Ascending aorta (tissue), 2 donors: ENCODE results near the gene COMMD2. TPM values are rescaled to one million over a fixed set of nuclear protein-coding genes. Genes with fewer than 3 reads are reported as not detected.
A peak's percentile ranks its signal among the peaks of the same experiment; 100 is the strongest.

Experiments
- DNase-seq, 2 donors: peaks; one replicate each; pipeline ENCODE4 v3.0.0-alpha.2; 2019; ENCODE audit warnings: low spot score in 2 of 2
- H3K27ac ChIP-seq, 2 donors: fragments of 200-600 bp; sonication (generic); one replicate each; pipeline ENCODE4 v1.5.1; 2016 to 2017; ENCODE audit warnings: mild to moderate bottlenecking in 1 of 2
- H3K27me3 ChIP-seq: fragments of 200-600 bp; sonication (generic); one replicate; pipeline ENCODE4 v1.5.1; 2017
- H3K36me3 ChIP-seq, 2 donors: fragments of 200-600 bp; sonication (generic); one replicate each; pipeline ENCODE4 v1.5.1; 2016
- H3K4me1 ChIP-seq, 2 donors: fragments of 200-600 bp; sonication (generic); one replicate each; pipeline ENCODE4 v1.5.1; 2016 to 2017; ENCODE audit warnings: mild to moderate bottlenecking in 1 of 2
- H3K4me3 ChIP-seq, 2 donors: fragments of 200-600 bp; sonication (generic); one replicate each; pipeline ENCODE4 v1.5.1; 2016 to 2017; ENCODE audit warnings: mild to moderate bottlenecking in 1 of 2
- H3K9me3 ChIP-seq, 2 donors: fragments of 200-600 bp; sonication (generic); one replicate each; pipeline ENCODE4 v1.5.1; 2016
- intact Hi-C: fragments of 100-400 bp; cut with DNase I; formaldehyde crosslinking; loops from one replicate; pipeline ENCODE4 v1.15.1; 2023
- total RNA-seq: library from RNA; depleted of rRNA; stranded (reverse); fragments of >200 nt; gene quantifications from one replicate; pipeline ENCODE4 v1.1.0, GENCODE V29; 2016
- TF ChIP-seq, protein P1 (sequence below), 3 experiments: fragments of 200-600 bp in 2 of 3; fragments of 450-650 bp in 1 of 3; sonication (generic) in 2 of 3; IDR thresholded peaks; one replicate each; pipeline ENCODE4 v1.5.1; 2016 to 2019; ENCODE audit warnings: antibody characterized with exemption in 3 of 3, mild to moderate bottlenecking in 1 of 3, moderate library complexity in 1 of 3

COMMD2 gene
- total RNA-seq, 1 donor from 2014 or later: 39.6 TPM

DNA sequence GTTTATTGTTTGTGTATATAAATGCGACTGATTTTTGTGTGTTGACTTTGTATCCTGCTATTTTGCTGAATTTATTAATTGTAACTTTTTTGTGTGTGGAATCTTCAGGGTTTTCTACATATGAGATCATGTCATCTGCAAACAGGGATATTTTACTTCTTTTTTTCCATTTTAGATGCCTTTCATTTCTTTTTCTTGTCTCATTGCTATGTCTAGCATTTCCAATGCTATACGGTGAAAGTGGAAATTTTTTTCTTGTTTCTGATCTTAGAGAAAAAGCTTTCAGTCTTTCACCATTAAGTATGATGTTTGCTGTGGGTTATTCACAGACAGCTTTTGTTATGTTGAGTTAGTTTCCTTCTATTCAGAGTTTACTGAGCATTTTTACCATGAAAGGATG lies 31.4 kb downstream of the COMMD2 start:
- Histone ChIP-seq H3K9me3 (peaks cover 0 to 19% of the 10 kb centered on the region in 2 donors), H3K36me3 (no peaks in the 10 kb centered on the region), H3K4me1 (peaks cover 2 to 3% of the 10 kb centered on the region in 2 donors), H3K27me3 (no peaks in the 10 kb centered on the region), H3K4me3 (no peak overlapping the region), H3K27ac (no peak overlapping the region)
- no peak for DNase-seq
- intact Hi-C loops: no loop called here
- TF ChIP-seq, protein P1, sequence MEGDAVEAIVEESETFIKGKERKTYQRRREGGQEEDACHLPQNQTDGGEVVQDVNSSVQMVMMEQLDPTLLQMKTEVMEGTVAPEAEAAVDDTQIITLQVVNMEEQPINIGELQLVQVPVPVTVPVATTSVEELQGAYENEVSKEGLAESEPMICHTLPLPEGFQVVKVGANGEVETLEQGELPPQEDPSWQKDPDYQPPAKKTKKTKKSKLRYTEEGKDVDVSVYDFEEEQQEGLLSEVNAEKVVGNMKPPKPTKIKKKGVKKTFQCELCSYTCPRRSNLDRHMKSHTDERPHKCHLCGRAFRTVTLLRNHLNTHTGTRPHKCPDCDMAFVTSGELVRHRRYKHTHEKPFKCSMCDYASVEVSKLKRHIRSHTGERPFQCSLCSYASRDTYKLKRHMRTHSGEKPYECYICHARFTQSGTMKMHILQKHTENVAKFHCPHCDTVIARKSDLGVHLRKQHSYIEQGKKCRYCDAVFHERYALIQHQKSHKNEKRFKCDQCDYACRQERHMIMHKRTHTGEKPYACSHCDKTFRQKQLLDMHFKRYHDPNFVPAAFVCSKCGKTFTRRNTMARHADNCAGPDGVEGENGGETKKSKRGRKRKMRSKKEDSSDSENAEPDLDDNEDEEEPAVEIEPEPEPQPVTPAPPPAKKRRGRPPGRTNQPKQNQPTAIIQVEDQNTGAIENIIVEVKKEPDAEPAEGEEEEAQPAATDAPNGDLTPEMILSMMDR (IDR thresholded peaks at IDR 0.05): no peak

DNA sequence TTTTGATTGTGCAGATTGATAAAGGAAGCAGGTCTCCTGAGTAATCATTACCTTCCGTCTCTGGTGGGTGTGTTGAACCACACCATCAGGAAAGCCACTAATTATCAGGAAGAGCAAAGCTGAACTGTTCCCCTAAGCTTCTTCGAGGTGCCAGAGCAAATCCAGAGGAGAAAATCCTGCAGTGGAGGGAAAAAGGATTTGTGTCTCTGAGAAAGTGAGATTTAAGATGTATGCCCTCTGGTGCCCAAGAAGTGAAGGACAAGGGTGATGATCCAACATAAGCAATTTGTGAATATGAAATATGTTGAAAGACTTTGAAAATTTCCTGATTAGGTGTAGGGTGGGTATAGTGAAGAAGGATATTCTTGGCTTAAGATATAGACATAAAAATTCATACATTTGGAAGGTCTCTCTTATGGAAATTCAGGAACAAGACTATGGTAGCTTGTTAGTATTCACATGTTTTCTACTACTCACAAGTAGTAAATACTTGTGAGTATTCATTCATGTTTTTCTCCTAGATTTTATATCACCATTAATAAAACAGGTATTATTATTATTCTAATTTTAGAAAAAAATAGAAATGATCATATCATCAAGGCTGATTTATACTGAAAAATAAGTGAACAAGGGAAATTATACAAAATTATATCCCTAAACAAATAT lies 34.8 kb downstream of the COMMD2 start:
- H3K27me3 ChIP-seq: no peaks in the 10 kb centered on the region

DNA sequence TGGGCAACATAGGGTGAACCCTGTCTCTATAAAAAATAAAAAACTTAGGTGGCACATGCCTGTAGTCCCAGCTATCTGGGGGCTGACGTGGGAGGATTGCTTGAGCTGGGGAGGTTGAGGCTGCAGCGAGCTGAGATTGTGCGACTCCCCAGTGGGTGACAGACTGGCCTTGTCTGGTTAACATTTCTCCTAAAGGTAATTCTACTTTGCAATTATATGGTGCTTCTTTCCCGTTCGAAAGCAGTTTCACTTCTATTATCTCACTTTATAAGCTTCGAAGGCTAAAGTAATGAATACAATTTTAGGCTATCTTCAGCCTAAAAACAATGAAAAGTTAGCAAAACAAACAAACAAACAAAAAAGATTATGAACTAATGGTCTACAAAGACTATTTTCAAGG lies 35.3 kb downstream of the COMMD2 start:
- Histone ChIP-seq H3K27me3 (no peaks in the 10 kb centered on the region), H3K9me3 (peaks cover 0 to 14% of the 10 kb centered on the region in 2 donors), H3K36me3 (no peaks in the 10 kb centered on the region), H3K27ac (no peak overlapping the region), H3K4me3 (peak overlapping the region in 1 of 2 donors; percentile 16), H3K4me1 (peaks cover 2 to 3% of the 10 kb centered on the region in 2 donors)
- intact Hi-C loops: loop anchor here (1.0 to 5.0 kb wide), 5 partner anchors 60 to 223 kb away; partner anchors contain the start of gene WWTR1
- TF ChIP-seq, protein P1 (IDR thresholded peaks at IDR 0.05): no peak
- DNase-seq: no peak

More for the DNA sequence above, 34.8 kb downstream of the COMMD2 start:
- Histone ChIP-seq H3K4me3 (peak overlapping the region in 1 of 2 donors; percentile 16), H3K36me3 (no peaks in the 10 kb centered on the region), H3K9me3 (peaks cover 0 to 19% of the 10 kb centered on the region in 2 donors), H3K27ac (no peak overlapping the region), H3K4me1 (peaks cover 2 to 3% of the 10 kb centered on the region in 2 donors)
- peak in 1 of 2 donors; percentile 83 for DNase-seq
- intact Hi-C loops: loop anchor here (1.0 to 5.0 kb wide), 5 partner anchors 60 to 223 kb away; partner anchors contain the start of gene WWTR1
- TF ChIP-seq, protein P1 (IDR thresholded peaks at IDR 0.05): peak; percentile 51 to 73 (median 69)

DNA sequence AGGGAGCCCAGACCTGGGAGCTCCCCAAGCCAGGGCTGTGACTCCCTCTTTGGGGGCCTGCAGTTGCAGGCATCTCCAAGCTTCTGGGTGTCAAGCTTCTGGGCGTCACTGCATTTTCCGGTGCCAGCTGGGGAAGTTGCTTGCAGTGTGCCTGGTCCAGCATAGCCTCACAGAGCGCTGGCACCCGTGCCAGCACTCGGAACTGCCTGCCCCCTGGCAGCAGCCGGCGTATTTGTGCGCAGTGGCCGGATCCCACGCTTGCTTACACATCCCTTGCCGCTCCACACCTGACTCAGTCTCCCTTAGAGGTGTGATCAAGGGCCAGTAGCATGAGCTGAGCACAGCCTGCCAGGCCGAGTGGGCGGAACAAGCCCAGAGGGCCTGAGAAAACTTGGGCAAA lies 37.0 kb downstream of the COMMD2 start:
- Histone ChIP-seq H3K27ac (no peak overlapping the region), H3K4me3 (no peak overlapping the region), H3K9me3 (no peaks in the 10 kb centered on the region), H3K36me3 (no peaks in the 10 kb centered on the region), H3K4me1 (peaks cover 2 to 3% of the 10 kb centered on the region in 2 donors), H3K27me3 (no peaks in the 10 kb centered on the region)
- TF ChIP-seq, protein P1 (IDR thresholded peaks at IDR 0.05): no peak
- no peak for DNase-seq
- intact Hi-C loops: loop anchor here (5.0 kb wide), 2 partner anchors 58 to 148 kb away; partner anchors contain the start of gene WWTR1

DNA sequence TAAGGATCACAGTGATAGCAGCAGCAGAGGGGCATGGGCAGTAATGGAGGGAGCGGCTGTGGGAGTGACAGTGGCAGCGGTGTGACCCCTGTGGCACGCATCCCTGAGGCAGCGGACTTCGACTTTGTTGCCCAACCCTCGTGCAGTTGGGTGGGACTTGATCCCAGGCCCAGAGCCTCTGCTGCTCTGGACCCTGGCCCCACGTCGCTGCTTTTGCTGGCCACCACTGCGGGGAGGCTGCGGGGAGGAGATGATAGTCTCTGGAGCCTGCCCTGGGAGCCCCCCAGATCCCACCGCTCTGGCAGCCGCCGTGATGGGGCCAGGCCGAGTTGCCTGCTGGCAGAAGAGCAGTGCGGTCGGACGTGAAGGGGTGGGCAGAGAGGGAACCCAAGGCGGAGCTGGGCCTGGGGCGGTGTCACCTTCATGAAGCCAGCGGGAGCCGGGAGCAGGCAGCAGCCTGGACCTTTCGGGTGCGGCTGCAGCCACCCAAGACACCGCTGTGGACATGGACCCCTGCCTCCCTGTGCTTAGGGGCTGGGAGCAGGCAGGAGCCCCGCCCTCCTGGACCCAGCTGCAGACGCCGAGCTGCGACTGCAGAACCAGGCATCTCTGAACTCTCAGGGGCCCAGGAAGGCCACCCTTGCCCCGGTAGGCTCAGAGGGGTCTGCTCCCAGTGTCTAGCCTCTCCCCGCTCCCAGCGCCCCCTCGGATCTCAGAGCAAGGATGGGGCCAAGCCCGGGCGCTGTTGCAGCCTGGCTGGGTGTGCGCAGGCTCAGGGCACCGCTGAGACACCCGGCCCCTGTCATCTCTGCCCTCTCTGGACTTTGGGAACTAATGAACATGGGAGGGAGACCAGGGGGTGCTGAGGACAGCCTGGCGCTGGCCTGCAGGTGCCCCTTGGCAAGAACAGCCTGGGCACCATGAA lies 38.3 kb downstream of the COMMD2 start:
- intact Hi-C loops: no loop called here
- H3K27me3 ChIP-seq: no peaks in the 10 kb centered on the region
- no peaks in the 10 kb centered on the region for H3K36me3 ChIP-seq
- no peaks in the 10 kb centered on the region for H3K9me3 ChIP-seq
- TF ChIP-seq, protein P1 (IDR thresholded peaks at IDR 0.05): no peak
- no peak overlapping the region for H3K27ac ChIP-seq
- no peak for DNase-seq
- no peak overlapping the region for H3K4me3 ChIP-seq
- H3K4me1 ChIP-seq: peaks cover 2 to 3% of the 10 kb centered on the region in 2 donors
